TTC549 (cell line): ENCODE data around the gene FGF14.

ENCODE experiments used
- FAIRE-seq: peaks from 2 replicates; lab custom pipeline; 2012; peaks lifted over from hg19 to GRCh38; lab: Jason Lieb, UNC

FGF14 gene

DNA sequence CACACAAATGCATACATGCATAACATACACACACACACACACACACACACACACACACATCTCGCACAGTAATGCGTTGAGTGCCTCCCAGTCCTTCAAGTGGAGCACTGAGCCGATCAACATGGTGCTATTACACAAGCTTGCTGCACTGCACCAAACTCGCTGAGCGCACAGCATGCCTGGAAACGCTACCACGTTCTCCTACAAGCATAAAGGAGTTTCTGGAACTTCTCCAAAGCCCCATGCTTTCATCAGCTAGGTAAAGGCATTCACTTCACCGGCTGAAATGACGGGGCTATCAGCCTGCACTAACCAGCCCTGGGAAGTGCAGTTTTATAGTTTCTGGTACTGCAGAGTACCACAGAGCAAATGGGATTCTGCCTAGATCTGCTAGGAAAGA is 92.7 kb downstream of the FGF14 start:
- no peak for FAIRE-seq

GRCh38 chr13:102302534-102302933 is 99.3 kb downstream of the FGF14 start:
- no peak for FAIRE-seq

GRCh38 chr13:102300379-102300778 is 101.5 kb downstream of the FGF14 start:
- no peak for FAIRE-seq

- no peak for FAIRE-seq
Observed at GRCh38 chr13:102299366-102299765, 102.5 kb downstream of the FGF14 start.

- FAIRE-seq: no peak
Observed at GRCh38 chr13:102298051-102298450, 103.8 kb downstream of the FGF14 start.

- no peak for FAIRE-seq
Observed at GRCh38 chr13:102295316-102296048, 106.4 kb downstream of the FGF14 start.

DNA sequence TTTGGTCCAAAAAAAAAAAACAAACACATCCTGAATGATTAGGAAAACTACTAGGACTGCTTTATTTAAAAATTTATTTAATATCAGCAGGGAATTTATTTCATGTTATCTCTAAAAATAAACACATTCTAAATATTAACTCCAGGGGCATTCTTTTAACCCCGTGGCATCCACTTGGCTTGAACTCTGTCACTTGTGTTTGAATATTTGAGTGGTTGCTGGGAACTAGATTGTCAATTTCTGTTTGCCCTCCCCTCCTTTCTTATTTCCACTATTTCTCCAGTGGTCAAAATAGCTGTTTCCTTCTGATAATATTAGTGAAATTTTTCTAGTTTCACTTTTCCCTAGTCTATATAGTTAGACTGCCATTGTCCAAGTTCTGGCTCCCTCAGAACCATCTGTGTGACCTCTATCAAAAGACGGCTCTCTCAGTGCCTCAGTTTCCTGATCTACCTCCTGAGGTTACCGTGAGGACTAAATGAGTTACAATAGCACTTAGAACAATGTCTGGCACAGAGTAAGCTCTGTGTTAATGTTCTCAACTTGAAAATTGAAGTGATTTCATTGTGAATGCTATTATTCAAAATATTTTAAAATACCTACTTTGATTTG is 107.3 kb downstream of the FGF14 start:
- no peak for FAIRE-seq

DNA sequence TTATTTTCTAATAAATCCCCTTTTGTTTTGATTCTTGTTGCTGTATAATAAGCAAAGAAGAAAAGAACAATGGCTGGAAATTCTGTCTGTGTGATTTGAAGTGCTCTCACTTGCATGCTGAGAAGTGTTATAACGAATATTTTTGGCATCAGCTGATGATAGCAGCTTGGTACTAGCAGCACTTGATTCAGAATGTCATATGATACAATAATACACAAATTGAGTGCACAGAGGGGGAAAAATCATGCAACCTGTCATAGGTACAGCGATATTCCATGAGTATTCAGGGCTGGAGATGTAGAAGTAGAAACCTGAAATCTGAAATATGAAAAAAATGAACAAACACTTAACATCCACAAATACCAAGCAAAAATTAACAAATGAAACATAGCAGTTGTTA is 108.1 kb downstream of the FGF14 start:
- FAIRE-seq: no peak

- FAIRE-seq: no peak
Observed at GRCh38 chr13:102291587-102292218, 110.1 kb downstream of the FGF14 start.

GRCh38 chr13:102289606-102290005 is 112.2 kb downstream of the FGF14 start:
- no peak for FAIRE-seq

DNA sequence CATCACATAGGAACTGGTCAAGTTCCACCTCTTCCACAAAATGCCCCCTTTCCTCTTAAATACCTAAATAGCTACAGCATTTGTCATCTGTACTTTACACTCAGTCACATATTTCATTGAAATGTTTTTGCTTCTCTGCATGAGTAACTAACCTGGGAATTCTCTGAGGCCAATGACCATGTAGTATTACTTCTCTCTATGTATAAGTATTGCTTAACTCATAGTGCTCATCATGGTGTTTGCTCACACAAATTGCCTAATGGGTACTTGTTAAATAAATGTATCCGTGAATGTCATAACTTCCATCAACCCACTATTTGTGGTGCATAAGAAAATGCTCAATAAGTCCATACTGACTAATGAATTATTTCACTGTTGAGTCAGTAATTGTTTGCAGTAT is 115.5 kb downstream of the FGF14 start:
- FAIRE-seq: no peak

- no peak for FAIRE-seq
Observed at GRCh38 chr13:102280366-102280765, 121.5 kb downstream of the FGF14 start.

DNA sequence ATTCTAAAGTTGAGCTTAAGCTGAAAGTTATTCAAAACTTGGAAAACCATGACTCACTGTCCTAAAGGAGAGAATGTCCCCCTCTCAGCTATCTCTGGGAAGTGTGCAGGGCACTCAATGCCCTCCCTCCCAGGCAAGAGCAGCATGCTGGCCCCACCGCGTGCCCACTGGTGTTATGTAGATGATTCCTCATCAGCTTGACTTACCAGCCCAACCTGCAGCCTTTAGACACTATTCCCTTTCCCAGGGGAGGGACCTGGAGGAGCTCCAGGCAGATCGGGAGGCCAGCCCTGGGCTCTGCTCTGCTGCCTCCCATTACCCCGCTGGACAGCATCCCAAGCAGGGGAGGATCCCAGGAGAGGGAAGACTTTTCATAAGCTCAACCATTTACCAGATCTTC is 124.6 kb downstream of the FGF14 start:
- no peak for FAIRE-seq

DNA sequence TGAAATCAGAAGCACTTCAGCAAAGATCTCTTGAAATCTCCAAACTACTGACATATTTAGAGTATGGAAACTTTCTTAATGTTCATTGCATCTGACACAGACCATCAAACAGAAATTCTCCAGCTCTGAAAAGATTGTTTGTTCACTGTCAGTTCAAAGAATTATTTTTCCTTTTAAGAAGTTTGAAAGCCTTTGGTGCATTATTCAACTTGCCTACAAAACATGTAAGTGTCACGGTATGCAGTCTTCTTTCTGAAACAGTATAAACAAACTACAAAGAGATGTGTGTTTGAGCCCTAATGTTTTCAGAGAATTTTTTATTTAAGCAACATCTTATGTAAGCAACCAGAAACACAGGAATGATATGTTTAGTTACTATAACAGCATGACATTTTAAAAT is 125.4 kb downstream of the FGF14 start:
- FAIRE-seq: no peak

DNA sequence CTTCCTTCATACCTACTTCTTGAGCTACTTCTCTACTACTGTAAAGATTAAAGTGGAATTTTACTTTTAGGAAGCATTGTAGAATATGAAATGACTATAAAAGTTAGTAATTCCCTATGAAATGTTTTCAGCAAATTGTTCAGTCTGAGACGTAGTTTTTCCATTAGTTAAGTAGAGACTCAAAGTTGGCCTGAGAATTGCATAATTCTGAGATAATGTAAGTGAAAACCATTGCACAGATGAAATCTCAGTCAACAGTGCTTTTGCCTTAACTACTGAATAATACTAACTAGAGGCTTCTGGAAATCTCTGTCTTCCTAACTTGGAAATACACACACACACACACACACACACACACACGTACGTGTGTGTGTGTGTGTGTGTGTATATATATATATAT is 125.9 kb downstream of the FGF14 start:
- FAIRE-seq: no peak

DNA sequence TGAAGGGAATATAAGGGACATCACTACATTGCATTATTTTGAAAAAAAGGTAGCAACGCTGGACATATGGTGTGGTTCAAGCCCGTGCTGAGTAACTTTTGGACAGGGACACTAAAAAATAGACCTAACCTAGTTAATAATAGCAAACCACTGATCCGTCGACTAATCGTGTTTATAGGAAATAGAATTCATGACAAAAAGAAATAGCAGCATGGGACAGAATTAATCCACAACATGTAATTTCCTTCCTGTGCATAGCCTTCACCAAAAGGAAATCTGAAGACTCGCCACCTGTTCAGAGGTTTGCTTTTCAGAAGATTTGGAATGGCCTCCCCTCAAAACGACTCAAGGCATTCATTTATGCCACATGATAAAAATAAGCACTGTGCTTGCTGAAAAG is 128.7 kb downstream of the FGF14 start:
- FAIRE-seq: no peak

DNA sequence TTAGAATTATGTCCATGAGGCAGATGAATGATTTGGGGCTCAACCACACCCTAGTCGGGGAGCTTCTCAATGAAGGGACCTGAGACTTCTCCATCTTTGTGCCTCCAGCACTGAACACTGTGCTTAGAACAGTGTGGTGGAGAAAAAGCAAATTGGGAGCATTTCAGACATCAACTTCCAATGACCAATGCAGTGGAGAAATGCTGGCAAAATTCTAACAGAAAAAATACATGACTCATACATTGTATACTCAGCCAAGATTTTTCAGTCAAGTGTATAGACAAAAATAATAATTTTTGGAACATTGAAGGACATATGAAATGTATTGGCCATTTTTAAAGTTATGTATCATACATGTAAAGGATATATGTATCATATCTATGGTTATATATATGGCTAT is 134.7 kb downstream of the FGF14 start:
- FAIRE-seq: no peak

DNA sequence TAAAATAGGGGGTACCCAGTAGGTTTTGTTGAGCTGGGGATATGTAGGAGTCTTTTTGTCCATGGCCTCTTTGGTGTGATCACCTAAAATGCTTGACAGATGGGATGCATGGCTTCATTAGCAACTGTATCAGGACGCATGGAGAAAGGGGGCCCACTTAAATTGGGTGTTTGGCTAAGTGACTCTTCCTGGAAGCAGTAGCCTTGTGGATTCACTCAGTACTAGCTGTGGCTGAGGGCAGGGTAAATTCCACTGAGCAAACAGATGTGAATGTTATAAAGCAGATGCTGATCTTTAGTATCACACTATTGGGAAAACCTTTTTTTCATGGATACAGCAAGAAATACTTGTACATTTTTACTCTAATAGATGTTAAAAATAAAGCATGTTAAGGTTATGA is 140.0 kb downstream of the FGF14 start:
- FAIRE-seq: no peak

- FAIRE-seq: no peak
Observed at GRCh38 chr13:102261316-102261715, 140.5 kb downstream of the FGF14 start.

- FAIRE-seq: no peak
Observed at GRCh38 chr13:102260256-102260655, 141.6 kb downstream of the FGF14 start.

DNA sequence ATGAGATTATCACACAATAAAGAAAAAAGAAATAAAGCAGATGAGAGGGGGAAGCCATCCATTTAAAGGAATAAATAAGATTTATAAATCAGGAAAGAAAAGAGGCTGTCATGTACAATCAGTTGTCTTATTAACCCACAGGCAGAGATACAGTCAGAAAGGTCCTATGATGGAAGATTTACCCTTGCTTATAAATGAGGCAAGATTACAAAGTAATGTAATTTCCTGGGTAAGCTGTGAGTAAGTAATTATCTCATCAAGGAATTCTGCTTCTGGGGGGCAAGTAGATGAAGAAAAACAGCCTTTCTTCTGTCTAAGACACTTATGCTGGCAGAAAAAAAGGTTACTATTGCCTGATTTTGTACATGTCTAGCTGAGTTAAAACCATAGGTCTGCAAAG is 146.4 kb downstream of the FGF14 start:
- FAIRE-seq: no peak

GRCh38 chr13:102251817-102252216 is 150.0 kb downstream of the FGF14 start:
- FAIRE-seq: no peak

GRCh38 chr13:102250448-102250847 is 151.4 kb downstream of the FGF14 start:
- FAIRE-seq: no peak
